ENCODE results near the gene PPIE.

The PPIE gene

GRCh38 chr1:39692152-39693074, 46.3 kb upstream of the PPIE start:
- DNase-seq (ENCODE audit: low read depth), result no peak
- no peak for TF ChIP-seq CTCF (conservative IDR thresholded peaks at IDR 0.05; ENCODE audit: low read depth, low read length)
- no peak overlapping the region for H3K4me3 ChIP-seq (ENCODE audit: low read depth, low read length)

- TF ChIP-seq CTCF (conservative IDR thresholded peaks at IDR 0.05; ENCODE audit: low read depth, low read length), result no peak
- DNase-seq (ENCODE audit: low read depth), result no peak
These were observed 44.7 kb upstream of the PPIE start for GRCh38 chr1:39694026-39694425.

GRCh38 chr1:39695016-39695415, 43.7 kb upstream of the PPIE start:
- H3K4me3 ChIP-seq (ENCODE audit: low read depth, low read length), result no peak overlapping the region
- no peak for TF ChIP-seq CTCF (conservative IDR thresholded peaks at IDR 0.05; ENCODE audit: low read depth, low read length)
- DNase-seq (ENCODE audit: low read depth), result no peak

More at GRCh38 chr1:39694026-39694425, 44.7 kb upstream of the PPIE start:
- no peak overlapping the region for H3K4me3 ChIP-seq (ENCODE audit: low read depth, low read length)

- no peak for DNase-seq (ENCODE audit: low read depth)
- no peak overlapping the region for H3K4me3 ChIP-seq (ENCODE audit: low read depth, low read length)
- TF ChIP-seq CTCF (conservative IDR thresholded peaks at IDR 0.05; ENCODE audit: low read depth, low read length), result no peak
These were observed 42.2 kb upstream of the PPIE start for GRCh38 chr1:39696448-39696847.

- no peak overlapping the region for H3K4me3 ChIP-seq (ENCODE audit: low read depth, low read length)
- DNase-seq (ENCODE audit: low read depth), result no peak
- TF ChIP-seq CTCF (conservative IDR thresholded peaks at IDR 0.05; ENCODE audit: low read depth, low read length), result no peak
These were observed 40.1 kb upstream of the PPIE start for GRCh38 chr1:39698568-39698967.

- TF ChIP-seq CTCF (conservative IDR thresholded peaks at IDR 0.05; ENCODE audit: low read depth, low read length), result no peak
- no peak overlapping the region for H3K4me3 ChIP-seq (ENCODE audit: low read depth, low read length)
- DNase-seq (ENCODE audit: low read depth), result no peak
These were observed 39.3 kb upstream of the PPIE start for GRCh38 chr1:39699419-39699818.

GRCh38 chr1:39700348-39700747, 38.3 kb upstream of the PPIE start:
- TF ChIP-seq CTCF (conservative IDR thresholded peaks at IDR 0.05; ENCODE audit: low read depth, low read length), result no peak
- no peak overlapping the region for H3K4me3 ChIP-seq (ENCODE audit: low read depth, low read length)
- DNase-seq (ENCODE audit: low read depth), result no peak
